Upper lobe of right lung (tissue), 1 donor: ENCODE measurements around the gene ID1. TPM values are rescaled to one million over a fixed set of nuclear protein-coding genes. Genes with fewer than 3 reads are reported as not detected.

Experiments used
- ATAC-seq: fragments of 200-7000 bp; cut with Tn5 transposase; one replicate; pipeline ENCODE4 v1.9.1; 2020; ENCODE audit warnings: mild to moderate bottlenecking, moderate library complexity
- DNase-seq: peaks from one replicate; pipeline ENCODE4 v3.0.0-alpha.2; 2020
- H3K27ac ChIP-seq: fragments of 200-600 bp; one replicate; pipeline ENCODE4 v1.8.0; 2022
- H3K27me3 ChIP-seq: fragments of 200-600 bp; one replicate; pipeline ENCODE4 v1.8.0; 2022; ENCODE audit warnings: mild to moderate bottlenecking
- H3K36me3 ChIP-seq: fragments of 200-600 bp; one replicate; pipeline ENCODE4 v1.8.0; 2022
- H3K4me1 ChIP-seq: fragments of 200-600 bp; one replicate; pipeline ENCODE4 v1.8.0; 2022
- H3K4me3 ChIP-seq: fragments of 200-600 bp; one replicate; pipeline ENCODE4 v1.8.0; 2022; ENCODE audit warnings: mild to moderate bottlenecking
- H3K9me3 ChIP-seq: fragments of 200-600 bp; one replicate; pipeline ENCODE4 v1.8.0; 2022
- intact Hi-C: fragments of 100-400 bp; cut with DNase I; formaldehyde crosslinking; loops from one replicate; pipeline ENCODE4 v1.11.0; 2022
- total RNA-seq: library from RNA; stranded (reverse); fragmentation: NEBNext Ultra II Directional; extraction: Animal tissue kit (Norgen Biotek cat#: 25700); gene quantifications from one replicate; pipeline ENCODE4 v1.2.1, GENCODE V29; 2021
- TF ChIP-seq, protein P1 (sequence below): fragments of 200-600 bp; IDR thresholded peaks from one replicate; pipeline ENCODE4 v1.8.0; 2022; ENCODE audit warnings: antibody characterized with exemption
- donor health status: DM: no; HTN: yes; CAD: no; lungs with severe emphysema.

ID1 gene
- total RNA-seq, 1 donor from 2014 or later, result 515 TPM

DNA sequence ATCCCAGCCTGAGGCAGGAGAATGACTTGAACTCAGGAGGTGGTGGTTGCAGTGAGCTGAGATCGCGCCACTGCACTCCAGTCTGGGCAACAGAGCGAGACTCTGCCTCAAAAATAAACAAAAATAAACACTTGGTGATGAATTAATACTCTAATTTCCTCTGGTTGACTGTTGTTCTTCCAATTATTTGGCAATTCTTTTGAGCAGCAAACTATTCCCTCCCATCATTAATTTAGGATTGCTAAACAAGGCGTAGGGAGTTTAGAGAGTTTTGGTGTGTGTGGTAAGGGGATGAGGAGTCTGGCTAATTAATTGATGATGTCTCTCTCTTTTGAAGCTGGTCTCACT, 2.7 kb upstream of the ID1 start:
- intact Hi-C loops, result no loop called here
- Histone ChIP-seq H3K4me1 (peaks cover 14% of the 10 kb centered on the region), H3K27me3 (no peaks in the 10 kb centered on the region), H3K4me3 (no peak overlapping the region), H3K27ac (peak overlapping the region; percentile 95), H3K36me3 (peaks cover 8% of the 10 kb centered on the region), H3K9me3 (no peaks in the 10 kb centered on the region)
- ATAC-seq, result no peak
- TF ChIP-seq, protein P1, sequence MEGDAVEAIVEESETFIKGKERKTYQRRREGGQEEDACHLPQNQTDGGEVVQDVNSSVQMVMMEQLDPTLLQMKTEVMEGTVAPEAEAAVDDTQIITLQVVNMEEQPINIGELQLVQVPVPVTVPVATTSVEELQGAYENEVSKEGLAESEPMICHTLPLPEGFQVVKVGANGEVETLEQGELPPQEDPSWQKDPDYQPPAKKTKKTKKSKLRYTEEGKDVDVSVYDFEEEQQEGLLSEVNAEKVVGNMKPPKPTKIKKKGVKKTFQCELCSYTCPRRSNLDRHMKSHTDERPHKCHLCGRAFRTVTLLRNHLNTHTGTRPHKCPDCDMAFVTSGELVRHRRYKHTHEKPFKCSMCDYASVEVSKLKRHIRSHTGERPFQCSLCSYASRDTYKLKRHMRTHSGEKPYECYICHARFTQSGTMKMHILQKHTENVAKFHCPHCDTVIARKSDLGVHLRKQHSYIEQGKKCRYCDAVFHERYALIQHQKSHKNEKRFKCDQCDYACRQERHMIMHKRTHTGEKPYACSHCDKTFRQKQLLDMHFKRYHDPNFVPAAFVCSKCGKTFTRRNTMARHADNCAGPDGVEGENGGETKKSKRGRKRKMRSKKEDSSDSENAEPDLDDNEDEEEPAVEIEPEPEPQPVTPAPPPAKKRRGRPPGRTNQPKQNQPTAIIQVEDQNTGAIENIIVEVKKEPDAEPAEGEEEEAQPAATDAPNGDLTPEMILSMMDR, result no peak
- DNase-seq, result no peak

DNA sequence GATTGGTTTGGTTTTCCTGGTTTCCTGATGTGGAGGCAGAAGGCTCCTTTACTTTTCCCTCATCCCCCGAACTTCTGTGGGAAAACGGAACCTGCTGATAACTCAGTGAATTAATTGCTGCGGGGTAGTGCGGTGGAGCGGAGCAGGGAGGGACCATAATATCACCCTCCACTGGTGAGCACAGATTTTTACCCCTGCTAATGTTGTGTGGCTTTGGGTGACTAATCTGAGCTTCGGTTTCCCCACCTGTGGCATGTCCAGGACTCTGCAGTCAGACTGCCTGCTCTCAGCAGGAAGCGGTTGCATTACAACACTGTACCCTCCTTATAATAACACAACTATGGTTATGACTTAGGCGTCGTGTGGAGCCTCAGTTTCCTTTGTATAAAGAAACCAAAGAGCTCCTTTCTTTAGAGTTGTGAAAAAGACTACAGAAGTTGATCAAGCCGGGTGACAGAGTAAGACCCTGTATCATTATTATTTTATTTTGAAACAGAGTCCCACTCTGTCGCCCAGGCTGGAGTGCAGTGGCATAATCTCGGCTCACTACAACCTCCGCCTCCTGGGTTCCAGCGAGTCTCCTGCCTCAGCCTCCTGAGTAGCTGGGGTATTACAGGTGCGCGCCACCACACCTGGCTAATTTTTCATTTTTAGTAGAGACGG, 2.2 kb upstream of the ID1 start:
- Histone ChIP-seq H3K27ac (peak overlapping the region; percentile 95), H3K27me3 (no peaks in the 10 kb centered on the region), H3K4me1 (peaks cover 14% of the 10 kb centered on the region), H3K4me3 (no peak overlapping the region), H3K36me3 (peaks cover 8% of the 10 kb centered on the region), H3K9me3 (no peaks in the 10 kb centered on the region)
- TF ChIP-seq, protein P1, result no peak
- ATAC-seq (no peak), DNase-seq (no peak)
- intact Hi-C loops, result no loop called here

DNA sequence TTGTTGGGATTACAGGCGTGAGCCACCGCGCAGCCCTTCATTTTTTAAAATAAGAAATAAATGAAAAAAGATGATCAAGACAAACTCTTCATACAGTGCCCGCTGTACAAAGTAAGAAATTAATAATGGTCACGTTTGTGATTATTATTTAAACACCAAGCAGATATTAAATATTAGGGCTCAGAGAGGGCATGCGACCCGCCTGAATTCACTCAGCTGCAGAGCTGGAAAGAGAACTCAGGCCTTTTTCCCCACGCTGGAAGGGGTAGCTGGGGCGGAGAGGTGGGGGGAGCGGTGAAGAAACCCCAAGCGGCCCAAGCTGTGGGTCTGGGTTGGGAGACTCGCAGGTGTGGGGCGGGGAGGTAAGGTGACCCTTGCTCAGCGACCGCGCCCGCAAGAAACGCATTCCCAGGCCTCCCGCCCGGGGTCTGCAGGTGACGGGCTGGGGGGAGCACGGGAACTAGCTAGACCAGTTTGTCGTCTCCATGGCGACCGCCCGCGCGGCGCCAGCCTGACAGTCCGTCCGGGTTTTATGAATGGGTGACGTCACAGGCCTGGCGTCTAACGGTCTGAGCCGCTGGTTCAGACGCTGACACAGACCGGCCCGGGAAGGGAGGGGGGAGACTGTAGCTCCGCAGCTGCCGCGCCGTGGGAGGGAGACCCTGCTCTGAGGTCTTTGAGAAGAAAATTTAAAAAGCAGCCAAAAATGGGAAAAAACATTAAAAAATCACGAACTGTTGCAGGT, 1.1 kb upstream of the ID1 start:
- intact Hi-C loops, result no loop called here
- Histone ChIP-seq H3K27me3 (no peaks in the 10 kb centered on the region), H3K36me3 (peaks cover 8% of the 10 kb centered on the region), H3K9me3 (no peaks in the 10 kb centered on the region), H3K4me1 (peaks cover 23% of the 10 kb centered on the region), H3K4me3 (peak overlapping the region; percentile 88), H3K27ac (peak overlapping the region; percentile 95)
- DNase-seq, result peak; percentile 97
- ATAC-seq, result peak; percentile 67
- TF ChIP-seq, protein P1, result no peak

DNA sequence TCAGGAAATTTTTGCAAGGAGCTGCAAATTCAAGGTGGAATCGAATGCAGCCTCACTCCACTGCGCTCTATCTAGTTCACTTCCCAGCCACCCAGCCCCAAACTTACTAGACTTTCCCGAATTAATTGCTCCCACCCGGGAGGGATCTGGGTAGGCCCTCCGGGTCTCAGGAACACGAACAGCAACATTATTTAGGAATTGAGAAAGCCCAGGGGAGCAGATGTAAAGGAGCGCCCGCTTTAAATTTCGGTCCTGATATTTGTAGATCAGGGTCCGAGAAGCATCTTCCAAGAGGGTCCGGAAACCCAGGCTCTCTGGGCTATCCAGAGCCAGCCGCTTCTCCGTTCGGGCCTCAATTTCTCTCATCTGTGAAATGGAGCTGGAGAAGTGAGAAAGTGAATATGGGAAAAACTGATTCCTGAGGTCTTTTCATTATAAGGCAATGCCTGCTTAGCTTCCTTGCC, 490 bp upstream of the ID1 start:
- TF ChIP-seq, protein P1, result no peak
- Histone ChIP-seq H3K27ac (peak overlapping the region; percentile 95), H3K4me1 (peaks cover 29% of the 10 kb centered on the region), H3K4me3 (peak overlapping the region; percentile 88), H3K9me3 (no peaks in the 10 kb centered on the region), H3K36me3 (peaks cover 8% of the 10 kb centered on the region), H3K27me3 (no peaks in the 10 kb centered on the region)
- intact Hi-C loops, result no loop called here
- ATAC-seq (no peak), DNase-seq (no peak)

DNA sequence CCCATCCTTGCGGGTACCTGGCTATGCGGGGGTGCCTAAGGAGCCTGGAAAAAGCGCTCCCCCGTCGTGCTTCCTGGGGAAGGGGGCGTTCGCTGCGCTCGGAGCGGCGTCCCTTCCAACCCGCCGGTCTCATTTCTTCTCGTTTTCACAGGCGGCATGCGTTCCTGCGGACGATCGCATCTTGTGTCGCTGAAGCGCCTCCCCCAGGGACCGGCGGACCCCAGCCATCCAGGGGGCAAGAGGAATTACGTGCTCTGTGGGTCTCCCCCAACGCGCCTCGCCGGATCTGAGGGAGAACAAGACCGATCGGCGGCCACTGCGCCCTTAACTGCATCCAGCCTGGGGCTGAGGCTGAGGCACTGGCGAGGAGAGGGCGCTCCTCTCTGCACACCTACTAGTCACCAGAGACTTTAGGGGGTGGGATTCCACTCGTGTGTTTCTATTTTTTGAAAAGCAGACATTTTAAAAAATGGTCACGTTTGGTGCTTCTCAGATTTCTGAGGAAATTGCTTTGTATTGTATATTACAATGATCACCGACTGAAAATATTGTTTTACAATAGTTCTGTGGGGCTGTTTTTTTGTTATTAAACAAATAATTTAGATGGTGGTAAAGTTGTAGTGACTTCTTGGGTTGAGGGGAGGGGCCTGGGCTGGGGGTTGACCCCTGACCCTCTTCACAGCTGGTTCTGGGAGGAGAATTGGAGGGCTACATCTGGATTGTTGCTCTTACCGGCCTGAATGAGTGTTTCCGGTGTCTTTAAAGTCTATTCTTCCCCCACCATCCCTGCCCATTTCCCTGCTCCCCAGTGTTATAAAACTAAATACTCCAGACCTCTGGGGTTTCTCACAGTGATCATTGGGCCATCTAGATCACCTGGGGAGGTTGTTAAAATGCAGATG, 1.1 kb downstream of the ID1 start:
- intact Hi-C loops, result no loop called here
- Histone ChIP-seq H3K36me3 (peaks cover 8% of the 10 kb centered on the region), H3K27ac (peak overlapping the region; percentile 95), H3K4me1 (peaks cover 38% of the 10 kb centered on the region), H3K9me3 (no peaks in the 10 kb centered on the region), H3K4me3 (peak overlapping the region; percentile 88), H3K27me3 (no peaks in the 10 kb centered on the region)
- DNase-seq (peak; percentile 70), ATAC-seq (no peak)
- TF ChIP-seq, protein P1, result no peak
